Neural crest cell (in vitro differentiated cells): ENCODE measurements around the gene ANO1. TPM values are rescaled to one million over a fixed set of nuclear protein-coding genes. Genes with fewer than 3 reads are reported as not detected.

Experiments
- DNase-seq: peaks from one replicate; pipeline ENCODE4 v3.0.0; 2021; ENCODE audit warnings: low read depth, mixed read lengths, low spot score
- H3K27ac Mint-ChIP-seq: one replicate; pipeline ENCODE4 v1.8.0; 2021; ENCODE audit warnings: mild to moderate bottlenecking, mixed read lengths; ENCODE audit not compliant: unreplicated experiment
- H3K27me3 Mint-ChIP-seq: 2 replicates; pipeline ENCODE4 v1.8.0; 2021; ENCODE audit warnings: low read depth, mild to moderate bottlenecking, mixed read lengths
- H3K36me3 Mint-ChIP-seq: 2 replicates; pipeline ENCODE4 v1.8.0; 2021; ENCODE audit warnings: low read depth, mild to moderate bottlenecking, mixed read lengths
- H3K4me1 Mint-ChIP-seq: 2 replicates; pipeline ENCODE4 v1.8.0; 2021; ENCODE audit warnings: mixed read lengths
- H3K4me3 Mint-ChIP-seq: one replicate; pipeline ENCODE4 v1.8.0; 2021; ENCODE audit warnings: mild to moderate bottlenecking, mixed read lengths
- H3K9me3 Mint-ChIP-seq: 2 replicates; pipeline ENCODE4 v1.8.0; 2021; ENCODE audit warnings: mixed read lengths
- CTCF ChIP-seq: fragments of 200-600 bp; sonication (generic); conservative IDR thresholded peaks from 2 replicates; pipeline ENCODE4 v1.5.0; 2021; ENCODE audit warnings: antibody characterized with exemption, mild to moderate bottlenecking
- total RNA-seq: library from RNA; stranded (reverse); gene quantifications from 2 replicates; pipeline ENCODE4 v1.2.1, GENCODE V29; 2021

ANO1 gene
- total RNA-seq, 1 donor from 2014 or later: not detected

- Mint-ChIP-seq H3K4me1 (no peaks in the 10 kb centered on the region), H3K9me3 (no peaks in the 10 kb centered on the region), H3K27ac (no peak overlapping the region), H3K27me3 (peaks cover 10% of the 10 kb centered on the region), H3K4me3 (no peak overlapping the region), H3K36me3 (no peaks in the 10 kb centered on the region)
- no peak for DNase-seq
- no peak for TF ChIP-seq CTCF
Observed at GRCh38 chr11:70185348-70186055, 107.4 kb downstream of the ANO1 start.

- no peaks in the 10 kb centered on the region for H3K36me3 Mint-ChIP-seq
- H3K27me3 Mint-ChIP-seq: peaks cover 17% of the 10 kb centered on the region
- TF ChIP-seq CTCF: no peak
- DNase-seq: no peak
- no peaks in the 10 kb centered on the region for H3K9me3 Mint-ChIP-seq
- no peak overlapping the region for H3K27ac Mint-ChIP-seq
- no peaks in the 10 kb centered on the region for H3K4me1 Mint-ChIP-seq
- H3K4me3 Mint-ChIP-seq: no peak overlapping the region
Observed at GRCh38 chr11:70186420-70186819, 108.3 kb downstream of the ANO1 start.

GRCh38 chr11:70186936-70187335 is 108.8 kb downstream of the ANO1 start:
- H3K27me3 Mint-ChIP-seq: peaks cover 18% of the 10 kb centered on the region
- no peak for DNase-seq
- no peak for TF ChIP-seq CTCF
- no peak overlapping the region for H3K4me3 Mint-ChIP-seq
- no peaks in the 10 kb centered on the region for H3K9me3 Mint-ChIP-seq
- H3K36me3 Mint-ChIP-seq: no peaks in the 10 kb centered on the region
- H3K4me1 Mint-ChIP-seq: no peaks in the 10 kb centered on the region
- H3K27ac Mint-ChIP-seq: no peak overlapping the region

- H3K27me3 Mint-ChIP-seq: peaks cover 19% of the 10 kb centered on the region
- peak overlapping the region; percentile 8 for H3K27ac Mint-ChIP-seq
- no peaks in the 10 kb centered on the region for H3K36me3 Mint-ChIP-seq
- no peak for TF ChIP-seq CTCF
- H3K4me1 Mint-ChIP-seq: no peaks in the 10 kb centered on the region
- no peak overlapping the region for H3K4me3 Mint-ChIP-seq
- H3K9me3 Mint-ChIP-seq: no peaks in the 10 kb centered on the region
- no peak for DNase-seq
Observed at GRCh38 chr11:70187771-70188170, 109.7 kb downstream of the ANO1 start.

GRCh38 chr11:70189622-70190021 is 111.5 kb downstream of the ANO1 start:
- Mint-ChIP-seq H3K27me3 (peaks cover 19% of the 10 kb centered on the region), H3K4me1 (no peaks in the 10 kb centered on the region), H3K36me3 (no peaks in the 10 kb centered on the region), H3K27ac (no peak overlapping the region), H3K9me3 (no peaks in the 10 kb centered on the region), H3K4me3 (no peak overlapping the region)
- no peak for TF ChIP-seq CTCF
- no peak for DNase-seq
